ENCODE results near the gene NUMA1.

NUMA1 gene

GRCh38 chr11:72040491-72041363 is 39.6 kb downstream of the NUMA1 start:
- peak overlapping the region; percentile 81 to 92 (median 90) for H3K9ac ChIP-seq
- H3K27me3 ChIP-seq, result no peaks in the 10 kb centered on the region
- H3K36me3 ChIP-seq, result peaks cover 7 to 26% (median 17%) of the 10 kb centered on the region in 11 experiments
- peaks cover 68 to 90% (median 81%) of the 10 kb centered on the region in 10 experiments for H3K4me1 ChIP-seq
- peak overlapping the region; percentile 63 to 77 (median 71) for H3K4me3 ChIP-seq
- no peaks in the 10 kb centered on the region for H3K9me3 ChIP-seq (replicated peaks in 1 of 11)
- peak overlapping the region; percentile 93 to 99 (median 98) for H3K4me2 ChIP-seq
- TF ChIP-seq Cebpa-rat (IDR thresholded peaks at IDR 0.05), result no peak
- peaks cover 0 to 64% (median 30%) of the 10 kb centered on the region in 11 experiments; a peak in 13 of 22 replicates for H4K20me1 ChIP-seq
- peak overlapping the region; percentile 84 to 93 (median 89) for H3K27ac ChIP-seq

DNA sequence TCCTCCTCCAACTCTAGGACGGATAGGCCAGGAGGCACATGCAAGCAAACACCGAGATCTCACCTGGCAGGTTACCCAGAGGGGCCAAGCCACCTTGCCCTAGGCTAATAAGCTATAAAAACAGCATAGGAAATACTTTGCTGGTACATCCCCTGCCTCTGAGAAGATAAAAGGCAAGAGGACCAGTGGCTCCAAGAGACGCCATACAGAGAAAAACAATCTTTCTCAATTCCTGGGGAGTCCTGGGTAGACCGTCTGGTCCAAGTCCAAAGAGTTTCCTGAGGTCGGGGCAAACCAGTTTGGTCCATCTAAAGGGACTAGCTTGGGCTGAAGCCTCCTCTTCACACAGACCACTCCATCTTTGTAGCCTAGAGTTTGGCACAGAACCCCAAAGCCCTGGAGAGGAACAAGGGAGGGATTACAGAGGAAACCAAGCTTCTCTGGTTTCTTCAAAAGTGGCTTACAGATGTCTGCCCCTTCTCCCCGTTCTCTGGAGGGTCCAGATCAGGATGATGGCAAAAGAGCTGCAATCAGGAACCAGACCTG is 40.4 kb downstream of the NUMA1 start:
- Histone ChIP-seq H3K4me1 (peaks cover 69 to 90% (median 79%) of the 10 kb centered on the region in 10 experiments), H4K20me1 (peaks cover 0 to 61% (median 32%) of the 10 kb centered on the region in 11 experiments; a peak in 14 of 22 replicates), H3K27ac (peak overlapping the region; percentile 38 to 93 (median 89); a peak in 21 of 22 replicates), H3K9ac (peak overlapping the region; percentile 81 to 92 (median 90)), H3K27me3 (no peaks in the 10 kb centered on the region), H3K9me3 (replicated peaks in 1 of 11) (no peaks in the 10 kb centered on the region), H3K4me2 (peak overlapping the region; percentile 93 to 99 (median 98)), H3K4me3 (peak overlapping the region; percentile 63 to 77 (median 71)), H3K36me3 (peaks cover 14 to 26% (median 17%) of the 10 kb centered on the region in 11 experiments)
- TF ChIP-seq Cebpa-rat (IDR thresholded peaks at IDR 0.05), result no peak

GRCh38 chr11:72039031-72039855 is 41.1 kb downstream of the NUMA1 start:
- Histone ChIP-seq H3K4me3 (peak overlapping the region; percentile 63 to 77 (median 71)), H3K9me3 (replicated peaks in 1 of 11) (no peaks in the 10 kb centered on the region), H3K36me3 (peaks cover 20 to 32% (median 24%) of the 10 kb centered on the region in 11 experiments), H3K27me3 (no peaks in the 10 kb centered on the region), H3K4me2 (peak overlapping the region; percentile 93 to 99 (median 98)), H3K27ac (peak overlapping the region; percentile 38 to 93 (median 89); a peak in 21 of 22 replicates), H3K9ac (peak overlapping the region; percentile 81 to 92 (median 90)), H3K4me1 (peaks cover 67 to 88% (median 74%) of the 10 kb centered on the region in 10 experiments), H4K20me1 (peaks cover 0 to 57% (median 32%) of the 10 kb centered on the region in 11 experiments; a peak in 14 of 22 replicates)
- no peak for TF ChIP-seq Cebpa-rat (IDR thresholded peaks at IDR 0.05)

DNA sequence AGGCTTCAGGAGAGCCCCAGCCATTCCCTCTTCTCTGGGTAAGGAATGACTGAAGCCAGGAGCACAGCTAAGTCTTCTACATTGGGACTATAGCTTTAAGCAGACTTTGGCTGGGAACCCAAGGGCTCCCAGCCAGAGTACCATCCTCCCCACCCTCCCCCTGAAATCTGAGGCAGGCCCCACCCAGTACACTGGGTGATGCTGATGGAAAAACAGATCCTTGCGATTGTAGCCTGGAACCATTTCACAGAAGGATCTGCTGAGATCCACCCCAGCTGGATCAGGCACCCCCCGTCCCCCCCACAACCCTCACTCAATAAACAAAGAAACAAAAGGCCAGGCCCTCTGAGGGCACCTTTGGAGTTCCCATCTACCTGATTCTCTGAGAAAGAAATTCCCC is 41.9 kb downstream of the NUMA1 start:
- H3K27ac ChIP-seq, result peak overlapping the region in 10 of 11 experiments; percentile 84 to 93 (median 90); a peak in 21 of 22 replicates
- H3K9me3 ChIP-seq (replicated peaks in 1 of 11), result no peaks in the 10 kb centered on the region
- peak overlapping the region; percentile 63 to 77 (median 71) for H3K4me3 ChIP-seq
- H3K36me3 ChIP-seq, result peaks cover 28 to 36% (median 31%) of the 10 kb centered on the region in 11 experiments
- H3K27me3 ChIP-seq, result no peaks in the 10 kb centered on the region
- peaks cover 7 to 60% (median 36%) of the 10 kb centered on the region in 11 experiments; a peak in 18 of 22 replicates for H4K20me1 ChIP-seq
- H3K4me2 ChIP-seq, result peak overlapping the region; percentile 93 to 99 (median 98)
- H3K4me1 ChIP-seq, result peaks cover 64 to 87% (median 74%) of the 10 kb centered on the region in 10 experiments
- peak overlapping the region; percentile 81 to 92 (median 90) for H3K9ac ChIP-seq
- no peak for TF ChIP-seq Cebpa-rat (IDR thresholded peaks at IDR 0.05)

GRCh38 chr11:72037554-72038311 is 42.6 kb downstream of the NUMA1 start:
- Histone ChIP-seq H3K27ac (peak overlapping the region in 10 of 11 experiments; percentile 84 to 93 (median 90); a peak in 19 of 22 replicates), H3K4me3 (peak overlapping the region in 8 of 10 experiments; percentile 63 to 77 (median 71); a peak in 14 of 20 replicates), H4K20me1 (peaks cover 14 to 65% (median 43%) of the 10 kb centered on the region in 11 experiments; a peak in 18 of 22 replicates), H3K4me1 (peaks cover 64 to 86% (median 74%) of the 10 kb centered on the region in 10 experiments), H3K27me3 (no peaks in the 10 kb centered on the region), H3K36me3 (peaks cover 35 to 42% (median 39%) of the 10 kb centered on the region in 11 experiments), H3K9me3 (replicated peaks in 1 of 11) (no peaks in the 10 kb centered on the region), H3K9ac (peak overlapping the region; percentile 81 to 92 (median 90); a peak in 20 of 22 replicates), H3K4me2 (peak overlapping the region; percentile 93 to 99 (median 98))
- TF ChIP-seq Cebpa-rat (IDR thresholded peaks at IDR 0.05), result peak in 3 of 11 experiments; percentile 35 to 89 (median 43); a peak in 4 of 22 replicates

DNA sequence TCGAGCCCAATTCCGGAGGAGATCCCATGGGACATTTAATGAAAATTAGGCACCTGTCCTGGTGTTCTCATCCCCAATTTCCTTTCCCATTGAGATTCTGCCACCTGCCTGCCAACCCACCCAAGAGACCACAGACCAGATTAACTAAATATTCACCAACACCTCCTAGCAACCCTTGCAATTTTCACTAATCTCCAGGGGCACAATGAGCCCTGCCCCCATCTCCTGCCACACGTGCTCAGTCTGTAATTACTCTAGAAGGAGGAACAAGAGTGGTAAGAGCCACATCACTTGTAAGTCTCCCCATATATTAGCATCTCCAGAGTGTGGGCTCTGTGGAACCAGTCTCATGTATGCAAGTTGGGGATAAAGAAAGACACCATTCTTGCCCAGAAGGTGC is 43.7 kb downstream of the NUMA1 start:
- Histone ChIP-seq H3K4me2 (peak overlapping the region; percentile 93 to 99 (median 98)), H4K20me1 (peaks cover 25 to 70% (median 53%) of the 10 kb centered on the region in 11 experiments; a peak in 20 of 22 replicates), H3K36me3 (peaks cover 41 to 52% (median 46%) of the 10 kb centered on the region in 11 experiments), H3K9me3 (replicated peaks in 1 of 11) (no peaks in the 10 kb centered on the region), H3K9ac (peak overlapping the region in 4 of 11 experiments; percentile 17 to 91 (median 86); a peak in 4 of 22 replicates), H3K27ac (peak overlapping the region in 8 of 11 experiments; percentile 74 to 93 (median 92); a peak in 14 of 22 replicates), H3K4me1 (peaks cover 59 to 86% (median 72%) of the 10 kb centered on the region in 10 experiments), H3K27me3 (no peaks in the 10 kb centered on the region), H3K4me3 (peak overlapping the region in 5 of 10 experiments; percentile 17 to 76 (median 69); a peak in 4 of 20 replicates)
- TF ChIP-seq Cebpa-rat (IDR thresholded peaks at IDR 0.05), result no peak

GRCh38 chr11:72030472-72031045 is 49.8 kb downstream of the NUMA1 start:
- H3K9ac ChIP-seq, result peak overlapping the region in 1 of 11 experiments; percentile 3; a peak in 1 of 22 replicates
- H3K4me2 ChIP-seq, result no peak overlapping the region
- H4K20me1 ChIP-seq, result peaks cover 60 to 94% (median 85%) of the 10 kb centered on the region in 11 experiments
- no peaks in the 10 kb centered on the region for H3K9me3 ChIP-seq (replicated peaks in 1 of 11)
- H3K4me1 ChIP-seq, result peaks cover 26 to 59% (median 46%) of the 10 kb centered on the region in 10 experiments
- no peak overlapping the region for H3K27ac ChIP-seq
- H3K27me3 ChIP-seq, result no peaks in the 10 kb centered on the region
- no peak for TF ChIP-seq Cebpa-rat (IDR thresholded peaks at IDR 0.05)
- H3K36me3 ChIP-seq, result peaks cover 89 to 100% (median 97%) of the 10 kb centered on the region in 11 experiments
- no peak overlapping the region for H3K4me3 ChIP-seq

Data from BLaER1 treated with 17β-estradiol and CSF1 and Interleukin-3, amounts not matched to agents 10 nM and 100 nM (cell line).